Thoracic aorta (tissue), 2 donors: ENCODE results near the gene SPA17. TPM values are rescaled to one million over a fixed set of nuclear protein-coding genes. Genes with fewer than 3 reads are reported as not detected.

Source experiments
- ATAC-seq: fragments of 150-250 bp; one replicate; pipeline ENCODE4 v1.8.0; 2017; ENCODE audit warnings: low read depth; ENCODE audit not compliant: insufficient number of reproducible peaks, low FRiP score
- DNase-seq: peaks from one replicate; pipeline ENCODE4 v3.0.0-alpha.2; 2020; ENCODE audit warnings: low spot score
- H3K27ac ChIP-seq, 2 donors: fragments of 200-600 bp; sonication (generic); 1 replicate in 1 of 2; 2 replicates in 1 of 2; pipeline ENCODE4 v1.5.1; 2016; ENCODE audit warnings: mild to moderate bottlenecking in 2 of 2, moderate library complexity in 2 of 2
- H3K27me3 ChIP-seq: fragments of 200-600 bp; sonication (generic); replicated peaks from 2 replicates; pipeline ENCODE4 v1.6.0; 2016; ENCODE audit warnings: mild to moderate bottlenecking; ENCODE audit not compliant: insufficient read depth
- H3K36me3 ChIP-seq: fragments of 200-600 bp; sonication (generic); one replicate; pipeline ENCODE4 v1.5.1; 2016
- H3K4me1 ChIP-seq, 2 donors: fragments of 200-600 bp; sonication (generic); 1 replicate in 1 of 2; 2 replicates in 1 of 2; pipeline versions ENCODE4 v1.5.1 to v1.6.0; 2016; ENCODE audit warnings: low read depth in 2 of 2, mild to moderate bottlenecking in 1 of 2; ENCODE audit not compliant: control insufficient read depth in 1 of 2
- H3K4me3 ChIP-seq: fragments of 200-600 bp; sonication (generic); 2 replicates; pipeline ENCODE4 v1.5.1; 2016; ENCODE audit warnings: mild to moderate bottlenecking
- H3K9me3 ChIP-seq: fragments of 200-600 bp; sonication (generic); 2 replicates; pipeline ENCODE4 v1.5.1; 2016
- CTCF ChIP-seq: fragments of 200-600 bp; sonication (generic); IDR thresholded peaks from one replicate; pipeline ENCODE4 v1.5.1; 2019; ENCODE audit warnings: antibody characterized with exemption
- total RNA-seq, 2 donors: library from RNA; depleted of rRNA; stranded (reverse); fragments of >200 nt; gene quantifications; one replicate each; pipeline versions ENCODE4 v1.1.0 to v1.2.3, GENCODE V29; 2016

Gene SPA17
- total RNA-seq, 2 donors from 2014 or later: 3.9 to 6.4 TPM

GRCh38 chr11:124672536-124673215, 1.0 kb upstream of the SPA17 start:
- peak overlapping the region; percentile 90 for H3K4me3 ChIP-seq
- no peaks in the 10 kb centered on the region for H3K27me3 ChIP-seq
- ATAC-seq (no peak), DNase-seq (no peak)
- H3K9me3 ChIP-seq: no peaks in the 10 kb centered on the region
- peaks cover 16 to 38% of the 10 kb centered on the region in 2 donors for H3K4me1 ChIP-seq
- no peak for TF ChIP-seq CTCF
- H3K36me3 ChIP-seq: no peaks in the 10 kb centered on the region
- peak overlapping the region; percentile 87 to 90 for H3K27ac ChIP-seq

- no peak for TF ChIP-seq CTCF
- peak overlapping the region; percentile 76 to 90 for H3K27ac ChIP-seq
- no peak for ATAC-seq
Measured at GRCh38 chr11:124674168-124674517, 439 bp downstream of the SPA17 start.

GRCh38 chr11:124674571-124674970, 867 bp downstream of the SPA17 start:
- Histone ChIP-seq H3K4me1 (peaks cover 16 to 38% of the 10 kb centered on the region in 2 donors), H3K27ac (peak overlapping the region; percentile 76 to 90), H3K4me3 (peak overlapping the region; percentile 90), H3K27me3 (no peaks in the 10 kb centered on the region), H3K36me3 (no peaks in the 10 kb centered on the region), H3K9me3 (no peaks in the 10 kb centered on the region)
- ATAC-seq (no peak), DNase-seq (no peak)
- TF ChIP-seq CTCF: no peak

More at GRCh38 chr11:124674168-124674517, 439 bp downstream of the SPA17 start:
- Histone ChIP-seq H3K27me3 (no peaks in the 10 kb centered on the region), H3K4me3 (peak overlapping the region; percentile 90), H3K36me3 (no peaks in the 10 kb centered on the region), H3K9me3 (no peaks in the 10 kb centered on the region), H3K4me1 (peaks cover 16 to 38% of the 10 kb centered on the region in 2 donors)
- DNase-seq: no peak

GRCh38 chr11:124676386-124676785, 2.7 kb downstream of the SPA17 start:
- no peak for TF ChIP-seq CTCF
- Histone ChIP-seq H3K9me3 (no peaks in the 10 kb centered on the region), H3K4me3 (peak overlapping the region; percentile 43), H3K36me3 (no peaks in the 10 kb centered on the region), H3K27ac (peak overlapping the region; percentile 56 to 63), H3K4me1 (peaks cover 16 to 38% of the 10 kb centered on the region in 2 donors), H3K27me3 (no peaks in the 10 kb centered on the region)
- peak; percentile 81 for ATAC-seq
- no peak for DNase-seq

- H3K9me3 ChIP-seq: peaks cover 10% of the 10 kb centered on the region
- DNase-seq: no peak
- no peaks in the 10 kb centered on the region for H3K27me3 ChIP-seq
- H3K4me3 ChIP-seq: no peak overlapping the region
- H3K27ac ChIP-seq: no peak overlapping the region
- no peak for TF ChIP-seq CTCF
- H3K36me3 ChIP-seq: no peaks in the 10 kb centered on the region
- ATAC-seq: no peak
- peaks cover 16 to 30% of the 10 kb centered on the region in 2 donors for H3K4me1 ChIP-seq
Measured at GRCh38 chr11:124678416-124678815, 4.7 kb downstream of the SPA17 start.
